GM18498 (cell line): ENCODE measurements around the gene NEUROD6.

Experiments used
- ATAC-seq: cut with Tn5 transposase; IDR thresholded peaks from one replicate; pipeline ENCODE4 v1.9.1; 2021; ENCODE audit warnings: mild to moderate bottlenecking, moderate library complexity; ENCODE audit not compliant: unreplicated experiment

Gene NEUROD6

DNA sequence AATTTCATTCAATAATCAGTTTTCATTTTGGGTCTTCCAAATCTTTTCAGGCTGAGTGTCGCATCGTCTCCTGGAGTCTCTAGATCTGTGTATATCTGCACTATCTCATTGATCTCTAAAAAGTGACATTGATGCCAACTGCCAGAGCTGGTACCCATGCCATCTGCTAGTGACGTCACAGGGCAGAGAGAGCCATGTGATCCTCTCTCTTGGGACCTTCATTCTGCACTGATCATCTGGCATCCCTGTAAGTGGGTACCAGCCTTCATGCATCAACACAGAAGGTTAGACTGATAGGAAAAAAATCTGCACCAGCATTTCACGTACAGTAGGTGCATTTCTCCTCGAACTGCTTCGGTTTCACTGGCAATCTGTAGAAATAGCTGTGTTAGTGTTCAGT, at the start of gene NEUROD6:
NEUROD6 (minus strand) TSS at position 124 of the 400 bp plus-strand sequence. CDS start 1,458 bp downstream, outside the sequence.
- no peak for ATAC-seq

DNA sequence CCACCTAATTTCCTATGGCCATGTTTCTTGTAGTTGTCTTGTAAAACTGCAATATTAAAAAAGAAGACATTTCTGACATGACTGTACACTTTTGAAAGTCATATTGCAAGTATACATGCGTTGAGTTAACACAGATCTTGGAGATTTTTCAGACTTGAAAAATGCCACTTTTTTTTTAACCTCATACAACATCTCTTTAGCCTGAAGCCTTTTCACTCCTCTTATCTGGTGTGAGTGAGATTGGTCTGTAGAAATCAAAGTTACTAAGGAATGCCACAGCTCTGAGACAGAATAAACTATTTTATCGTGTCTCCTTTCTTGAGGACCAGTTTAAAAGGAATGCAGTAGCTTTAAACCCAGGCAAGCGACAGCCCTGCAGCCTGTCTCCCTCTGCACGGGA, 43.9 kb upstream of the NEUROD6 start:
- no peak for ATAC-seq

DNA sequence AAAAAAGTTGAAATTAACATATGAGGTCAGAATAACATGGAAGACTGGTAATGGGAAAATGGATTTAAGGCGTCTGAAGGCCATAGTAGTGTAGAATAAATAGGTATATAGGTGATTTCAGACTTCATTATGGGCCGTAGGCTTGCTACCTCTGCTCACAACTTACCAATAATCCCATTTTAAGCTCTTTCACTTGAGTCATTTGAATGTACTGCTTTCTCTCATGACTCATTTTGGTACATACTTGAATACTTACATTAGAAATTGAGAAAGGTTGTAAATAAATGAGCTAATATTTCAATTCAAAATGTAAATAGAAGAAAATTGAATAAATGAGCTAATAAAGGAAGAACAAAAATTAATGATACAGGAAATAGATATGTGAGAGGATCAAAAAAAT, 42.2 kb upstream of the NEUROD6 start:
- ATAC-seq = no peak

DNA sequence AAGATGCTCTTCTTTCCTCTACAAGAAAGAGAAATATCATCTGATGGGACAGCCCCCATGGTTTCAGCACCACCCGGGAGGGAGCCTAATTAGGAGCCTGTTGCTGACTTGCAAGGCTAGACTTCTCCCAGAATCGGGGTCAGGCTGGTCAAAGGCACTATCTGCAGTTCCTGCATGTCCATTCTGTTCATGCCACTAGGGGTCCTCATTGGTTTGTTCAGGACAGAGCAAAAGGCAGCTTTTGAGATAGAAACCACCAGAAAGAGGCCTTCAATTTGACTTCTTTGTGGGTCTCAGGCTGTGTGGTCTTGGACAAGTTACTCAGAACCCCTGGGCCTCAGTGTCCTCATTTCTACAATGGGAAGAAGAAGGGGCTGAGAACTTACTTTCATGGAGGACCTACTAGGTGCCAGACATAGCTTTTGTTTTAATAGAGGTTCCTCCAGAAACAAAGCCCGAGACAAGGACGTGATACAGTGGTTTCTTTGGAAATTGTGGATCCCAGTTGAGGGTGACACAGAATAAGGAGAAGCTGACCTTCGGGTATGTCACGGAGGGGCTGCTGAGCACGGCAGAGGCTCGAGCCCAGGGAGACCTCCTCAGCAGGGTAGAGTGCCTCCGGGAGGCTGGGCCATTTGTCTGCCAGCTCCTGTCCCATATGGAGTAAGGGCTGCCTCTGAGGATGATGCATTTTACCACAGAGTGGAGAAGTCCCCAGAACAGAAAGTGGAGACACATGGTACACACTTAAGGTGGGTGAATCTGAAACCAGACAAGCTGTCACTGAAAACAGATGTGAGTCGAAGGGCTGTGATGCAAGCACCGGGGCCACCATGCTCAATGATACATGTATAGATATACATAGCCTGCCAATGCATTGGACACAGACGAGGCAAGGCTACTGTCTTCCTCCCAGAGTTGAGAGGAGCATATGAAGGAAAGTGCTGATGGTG, 33.1 kb upstream of the NEUROD6 start:
- peak; percentile 82 for ATAC-seq

DNA sequence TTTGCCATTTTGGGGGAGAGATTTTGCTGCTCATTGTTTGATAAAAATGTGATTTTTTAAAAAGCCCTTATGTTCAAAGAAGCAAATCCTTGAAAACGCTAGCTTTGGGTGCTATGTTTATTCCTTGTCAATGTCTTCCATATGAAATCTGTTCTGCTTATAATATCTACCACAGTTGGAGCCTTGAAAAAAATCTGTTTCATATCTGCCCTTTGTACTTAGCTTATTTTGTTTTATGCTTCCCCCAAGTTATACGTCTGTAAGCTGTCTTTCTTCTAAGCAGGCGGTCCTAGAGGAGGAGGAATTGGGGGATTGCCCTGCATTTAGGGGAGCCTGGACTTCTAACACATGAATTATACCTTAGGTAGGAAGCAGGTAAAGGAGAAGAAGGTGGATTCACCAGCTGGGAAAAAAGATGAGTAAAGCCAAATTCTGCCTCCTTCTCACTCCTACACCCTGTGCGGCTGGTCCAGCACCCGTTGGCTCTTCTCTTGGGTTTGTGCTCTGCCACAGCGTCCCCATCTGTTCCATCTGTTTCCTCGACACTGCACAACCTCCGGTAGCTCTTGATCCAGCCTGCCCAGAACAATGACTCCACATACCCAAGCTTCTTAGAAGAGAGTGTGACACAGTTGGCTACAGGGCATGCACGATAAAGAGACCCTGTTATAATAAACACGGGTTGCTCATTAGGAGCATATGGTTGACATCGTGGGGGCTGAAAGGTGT, 31.9 kb upstream of the NEUROD6 start:
- no peak for ATAC-seq

DNA sequence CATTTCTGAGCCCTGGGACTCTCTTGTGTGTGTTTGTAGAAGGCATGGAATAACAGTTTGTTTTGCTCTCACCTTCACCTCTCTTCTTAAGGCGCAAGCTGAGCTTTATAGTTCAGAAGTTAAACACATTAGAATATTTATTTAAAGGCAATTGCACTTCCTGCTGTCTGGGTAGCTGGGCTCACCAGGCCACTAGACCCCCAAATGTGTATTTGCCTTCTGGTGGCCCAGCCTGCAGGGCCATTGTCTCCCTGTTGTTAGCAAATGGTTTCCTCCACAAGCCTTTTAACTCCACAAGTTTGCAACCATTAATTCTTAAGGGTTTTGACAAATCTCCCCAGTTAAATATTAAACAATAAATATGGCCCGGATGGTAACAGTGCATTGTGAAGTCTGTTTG, 31.1 kb upstream of the NEUROD6 start:
- no peak for ATAC-seq

DNA sequence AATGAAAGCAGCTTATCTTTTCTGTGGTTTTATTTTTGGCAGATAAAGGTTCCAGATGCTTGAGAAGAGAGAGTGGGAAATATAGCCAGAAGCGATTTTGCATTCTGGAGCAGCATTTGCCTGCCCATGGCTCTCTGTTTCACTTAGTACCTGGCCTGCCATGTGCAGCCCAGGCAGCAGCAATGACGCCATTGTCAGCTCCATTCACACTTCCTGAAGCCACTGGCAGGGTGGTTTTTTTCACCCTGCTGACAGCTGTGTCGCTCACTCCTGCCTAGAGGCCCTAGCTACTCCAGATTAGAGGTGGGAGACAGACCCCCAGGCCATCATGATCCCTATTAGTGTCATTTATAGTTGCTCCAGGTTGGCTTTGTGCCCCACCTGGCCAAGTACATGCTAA, 30.1 kb upstream of the NEUROD6 start:
- no peak for ATAC-seq

DNA sequence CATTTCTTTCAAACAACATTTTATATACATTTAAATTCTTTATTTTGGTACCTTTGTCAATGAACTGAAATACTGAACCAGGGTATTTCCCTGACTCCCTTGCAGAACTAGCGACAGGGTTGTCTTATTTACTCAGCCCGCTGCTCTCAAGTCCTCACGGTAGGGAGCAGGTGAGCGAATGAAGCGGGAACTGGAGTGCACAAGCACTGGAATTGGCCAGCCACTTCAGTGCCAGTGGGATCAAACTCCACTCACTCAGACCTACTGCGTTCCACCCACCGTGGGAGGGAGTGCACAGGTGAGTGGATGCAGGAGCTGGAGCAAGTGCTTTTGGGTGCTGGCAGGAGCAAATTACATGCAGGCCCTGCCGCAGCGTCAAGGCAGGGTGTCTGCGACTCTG, 28.1 kb upstream of the NEUROD6 start:
- no peak for ATAC-seq

DNA sequence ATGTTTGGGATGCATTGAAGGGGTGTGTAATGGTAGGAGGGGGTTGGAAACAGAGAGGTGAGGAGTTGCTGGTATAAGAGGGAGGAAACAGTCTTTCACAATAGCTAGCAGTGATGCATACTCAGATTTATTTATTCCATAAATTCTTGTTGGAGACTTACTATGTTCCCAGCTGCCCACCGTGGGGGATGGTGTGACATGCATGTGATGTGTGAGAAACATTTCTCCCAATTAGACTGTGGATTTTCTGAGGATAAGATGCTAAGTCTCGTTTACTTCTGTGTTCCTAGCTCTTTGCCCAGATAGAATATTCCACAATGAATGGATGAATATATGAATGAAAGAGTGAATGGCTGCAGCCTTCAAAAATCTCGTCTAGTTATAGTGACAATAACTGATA, 23.0 kb upstream of the NEUROD6 start:
- no peak for ATAC-seq

DNA sequence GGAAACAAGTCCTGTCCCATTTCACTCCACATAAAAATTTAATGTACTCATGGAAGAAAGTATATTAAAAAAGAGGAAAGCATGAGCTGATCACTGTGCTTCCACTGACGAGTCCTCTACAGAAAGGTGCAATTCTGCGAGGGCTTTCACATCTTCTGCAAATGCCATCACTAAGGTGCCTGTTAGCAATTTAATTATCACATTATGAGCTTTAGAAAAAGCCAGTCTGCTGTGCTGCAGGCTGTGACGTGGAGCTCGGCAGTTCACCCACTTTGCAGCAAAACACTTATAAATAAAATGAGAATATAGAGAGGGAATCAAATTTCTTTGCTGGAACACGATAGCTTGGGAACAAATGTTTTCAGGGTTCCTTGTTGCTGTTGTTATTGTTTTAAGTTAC, 22.5 kb upstream of the NEUROD6 start:
- no peak for ATAC-seq

DNA sequence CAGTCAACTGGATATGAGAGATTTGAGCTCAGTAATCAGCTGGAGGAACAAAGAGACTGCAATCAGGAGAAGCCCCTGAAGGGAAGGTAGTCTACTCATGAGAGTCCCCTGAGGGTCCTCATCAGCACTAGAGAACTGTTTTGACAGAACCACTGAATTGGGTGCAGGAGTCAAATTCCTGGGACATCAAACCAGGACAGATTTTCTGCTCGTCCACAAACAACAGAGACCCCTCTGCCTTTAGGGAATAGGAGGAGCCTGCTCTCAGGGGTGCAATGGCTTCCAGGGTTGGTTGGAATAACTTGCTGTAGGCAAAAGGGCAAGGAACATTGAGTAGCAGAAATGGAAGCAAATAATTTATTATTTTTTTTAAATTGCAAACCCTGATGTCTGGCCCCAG, 21.9 kb upstream of the NEUROD6 start:
- no peak for ATAC-seq

DNA sequence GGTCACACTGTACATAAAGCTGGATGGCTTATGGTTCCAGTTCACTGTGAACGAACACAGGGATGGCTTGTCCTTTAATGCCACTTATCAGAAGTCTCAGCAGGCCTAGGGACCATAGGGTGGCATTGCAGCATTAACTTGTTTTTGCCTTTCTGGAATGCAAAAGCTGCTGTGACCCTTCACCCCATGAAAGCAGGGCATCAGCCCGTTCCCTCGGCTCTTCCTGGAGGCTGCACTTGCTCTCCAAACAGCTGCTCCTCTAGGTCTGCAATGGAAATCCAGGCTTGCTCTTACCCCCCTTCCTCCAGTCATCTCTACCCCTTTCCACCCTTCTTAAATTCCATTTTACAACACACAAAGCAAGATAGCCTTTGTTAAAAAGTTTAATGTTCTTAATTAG, 17.9 kb upstream of the NEUROD6 start:
- ATAC-seq = no peak

DNA sequence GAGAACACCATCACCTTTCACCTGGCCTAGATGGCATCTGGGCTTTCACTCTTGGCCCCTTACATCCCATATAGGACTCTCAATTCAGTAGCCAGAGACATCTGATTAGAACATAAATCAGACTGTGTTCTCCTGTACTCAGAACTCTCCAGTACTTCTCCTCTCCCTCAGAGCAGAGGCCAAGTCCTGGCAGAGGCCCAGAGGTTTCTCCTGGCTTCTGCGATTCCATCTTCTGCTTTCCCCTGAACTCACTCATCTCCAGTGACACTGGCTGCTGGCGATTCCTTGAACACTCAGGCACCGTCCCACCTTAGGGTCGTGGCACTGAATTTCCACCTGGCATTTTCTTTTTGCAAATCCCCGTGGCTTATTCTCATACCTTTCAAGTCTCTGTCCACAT, 4.9 kb upstream of the NEUROD6 start:
- no peak for ATAC-seq

DNA sequence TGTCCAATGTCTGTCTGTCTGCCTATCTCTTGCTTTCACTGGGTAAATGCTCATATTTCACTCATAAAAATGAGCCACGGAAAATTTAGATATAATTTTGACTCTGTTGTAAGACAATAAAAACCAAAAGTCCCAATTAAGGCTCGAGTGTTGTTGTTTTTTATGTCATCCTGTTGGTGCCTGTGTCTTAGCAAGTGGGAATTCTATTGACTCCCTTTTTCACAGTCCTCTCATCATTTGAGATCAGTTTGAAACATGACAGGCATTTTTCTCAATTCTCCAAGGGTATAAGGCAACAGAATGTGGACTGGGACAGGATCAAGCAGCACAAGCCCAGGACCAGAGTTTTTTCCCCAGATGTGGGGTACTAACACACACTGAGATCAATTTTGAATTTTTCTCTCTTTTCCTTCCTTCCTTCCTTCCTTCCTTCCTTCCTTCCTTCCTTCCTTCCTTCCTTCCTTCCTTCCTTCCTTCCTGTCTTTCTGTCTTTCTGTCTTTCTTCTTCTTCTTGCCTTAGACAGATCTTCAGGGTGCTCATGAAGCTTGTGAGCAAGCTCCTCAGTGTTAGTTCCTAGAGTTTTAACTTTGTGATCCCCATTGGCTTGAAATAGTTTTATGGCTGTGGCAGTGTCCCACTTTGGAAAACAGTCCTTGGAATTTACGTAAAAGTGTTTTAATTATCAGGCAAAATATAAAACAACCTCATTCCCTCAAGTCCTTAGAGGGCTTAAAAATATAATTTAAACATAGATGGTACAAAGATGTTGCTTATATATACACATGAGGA, 3.2 kb upstream of the NEUROD6 start:
- no peak for ATAC-seq

DNA sequence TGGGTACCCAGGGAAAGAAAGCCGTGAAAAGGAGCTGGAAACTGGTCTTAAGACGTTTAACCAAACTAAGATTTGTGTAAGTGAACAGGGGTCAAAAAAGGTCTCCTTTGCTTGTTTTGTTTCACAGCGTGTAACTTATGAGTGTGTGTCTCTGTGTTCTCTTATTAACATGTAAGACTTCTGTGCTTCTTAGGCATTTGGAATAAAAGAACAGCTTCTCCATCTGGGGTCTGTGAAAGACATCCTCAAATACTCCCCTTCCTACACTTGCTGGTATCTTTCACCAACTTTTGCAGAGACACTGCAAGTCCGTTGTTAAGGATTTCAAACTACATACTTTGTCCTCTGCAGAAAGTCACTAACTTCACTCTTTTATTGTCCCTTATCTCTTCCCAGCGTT, 615 bp upstream of the NEUROD6 start:
- ATAC-seq = no peak

DNA sequence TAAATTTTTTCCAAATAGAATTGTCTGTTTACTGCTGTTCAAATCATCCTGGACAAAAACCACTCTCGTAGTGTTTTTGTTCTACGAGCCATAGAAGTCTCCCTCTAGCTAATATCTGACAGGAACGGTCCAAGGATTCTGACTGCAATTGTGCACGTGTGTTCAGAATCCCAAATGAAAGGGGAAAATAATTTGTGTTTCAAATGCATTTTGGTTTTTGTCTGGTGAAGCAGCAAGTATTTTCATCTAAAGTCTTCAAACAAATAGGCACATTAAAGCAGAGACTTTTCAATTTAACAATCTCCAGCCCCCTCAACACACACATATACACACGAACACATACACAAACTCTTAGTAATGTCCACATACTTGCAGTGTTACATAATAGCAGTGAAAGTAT, 475 bp downstream of the NEUROD6 start:
- ATAC-seq = no peak

DNA sequence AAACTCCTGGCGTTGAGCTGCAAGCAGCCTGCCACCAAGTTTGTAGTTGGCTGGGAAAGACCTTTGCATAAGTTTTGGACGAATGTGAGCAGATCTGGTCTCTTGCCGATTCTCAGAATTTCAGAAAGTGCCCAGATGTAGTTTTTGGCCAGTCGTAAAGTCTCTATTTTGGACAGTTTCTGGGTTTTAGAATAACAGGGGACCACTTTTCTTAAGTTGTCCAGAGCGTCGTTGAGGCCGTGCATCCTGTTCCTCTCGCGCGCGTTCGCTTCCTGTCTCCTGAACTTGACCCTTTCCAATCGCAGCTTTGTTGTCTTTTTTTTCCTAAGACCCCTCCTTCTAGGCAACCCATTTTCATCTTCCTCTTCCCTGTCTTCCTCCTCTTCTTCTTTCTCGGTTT, 1.8 kb downstream of the NEUROD6 start:
- ATAC-seq = no peak

DNA sequence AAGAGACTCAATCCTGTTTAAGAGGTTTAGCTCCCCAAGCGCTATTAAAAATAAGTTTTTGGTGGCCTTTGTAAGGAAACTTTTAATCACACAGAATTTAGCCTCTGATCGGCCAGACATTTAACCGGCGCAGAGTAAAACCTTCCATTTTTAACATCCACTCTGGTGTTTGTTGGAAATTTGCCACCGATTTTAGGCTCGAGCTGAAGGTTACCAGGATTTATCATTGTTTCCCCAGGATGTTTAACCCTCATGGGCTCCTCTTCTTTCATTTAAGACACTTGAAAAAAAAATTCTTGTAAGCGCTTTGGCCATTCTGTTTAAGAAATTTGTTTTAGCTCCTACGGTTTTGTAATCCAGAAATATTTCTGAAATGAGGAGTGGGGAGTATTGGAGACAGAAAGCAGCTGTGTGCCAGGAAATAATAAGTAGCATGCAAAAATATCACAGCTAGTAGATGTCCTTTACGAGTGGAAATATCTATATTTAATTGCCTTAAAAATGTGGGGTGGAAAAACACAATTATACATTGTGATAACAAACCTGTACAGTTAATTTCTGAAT, 3.4 kb downstream of the NEUROD6 start:
- no peak for ATAC-seq

DNA sequence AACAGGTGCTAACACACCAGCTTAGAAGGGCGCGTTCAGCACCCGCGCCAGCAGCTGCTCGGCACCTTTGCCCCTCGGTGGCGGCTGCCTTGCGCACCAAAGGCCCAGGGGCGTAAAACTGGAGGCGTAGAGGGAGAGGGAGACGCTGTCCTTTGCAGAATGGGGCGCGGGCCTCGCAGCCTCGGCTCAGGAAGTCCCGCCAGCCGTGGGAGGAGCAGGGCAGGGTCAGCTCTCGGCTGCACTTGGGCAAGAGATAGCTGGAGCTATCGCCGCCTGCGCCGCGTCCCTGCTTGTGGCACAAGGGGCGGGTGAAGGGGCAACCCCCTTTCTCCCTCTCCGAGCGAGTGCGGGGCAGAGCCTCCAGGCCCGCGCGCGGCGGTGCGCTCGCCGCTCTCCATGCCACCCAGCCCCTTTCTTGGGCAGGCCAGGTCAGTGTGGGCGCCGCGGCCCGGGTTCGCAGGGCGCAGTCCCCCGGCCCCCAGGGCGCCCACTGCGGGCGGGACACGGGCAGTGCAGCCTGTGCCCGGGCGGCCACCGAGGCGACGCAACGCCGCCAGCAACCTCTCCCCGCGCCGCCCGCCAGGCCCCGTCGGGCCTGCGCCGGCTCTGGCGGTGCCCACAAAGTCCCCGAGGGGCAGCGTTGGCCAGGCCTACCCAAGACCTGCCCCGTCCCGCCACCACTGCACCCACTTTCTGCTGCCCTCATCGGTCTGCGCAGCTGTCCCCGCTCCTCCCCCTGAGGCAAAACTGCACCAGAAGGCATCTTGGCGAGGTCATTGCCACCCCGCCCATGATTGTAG, 4.1 kb downstream of the NEUROD6 start:
- no peak for ATAC-seq

DNA sequence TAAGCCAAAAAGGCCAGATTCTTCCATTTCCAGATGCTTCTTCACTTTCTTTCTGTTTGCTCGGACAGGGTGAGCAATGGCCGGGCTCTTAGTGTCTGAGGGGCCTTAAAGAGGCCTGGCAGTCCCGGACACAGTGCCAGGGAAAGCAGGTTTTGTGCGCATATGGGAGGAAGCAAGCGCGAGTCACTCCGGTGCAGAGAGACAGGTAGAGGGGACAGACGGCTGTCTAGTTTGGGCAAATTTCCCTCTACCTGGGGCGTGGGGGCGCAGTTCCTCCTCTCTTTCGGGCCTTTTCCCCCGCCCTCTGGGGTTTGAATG, 4.7 kb downstream of the NEUROD6 start:
- no peak for ATAC-seq
